ENCODE data around the gene MTRF1L.
"Not testable (repeated sequence)": the region's sequence is repeated elsewhere in the genome, so short reads cannot be mapped to it uniquely, and the experiment has no call there.

GRCh38 chr6:152966168-152966894 is 36.2 kb downstream of the MTRF1L start:
- TF ChIP-seq, protein P1, sequence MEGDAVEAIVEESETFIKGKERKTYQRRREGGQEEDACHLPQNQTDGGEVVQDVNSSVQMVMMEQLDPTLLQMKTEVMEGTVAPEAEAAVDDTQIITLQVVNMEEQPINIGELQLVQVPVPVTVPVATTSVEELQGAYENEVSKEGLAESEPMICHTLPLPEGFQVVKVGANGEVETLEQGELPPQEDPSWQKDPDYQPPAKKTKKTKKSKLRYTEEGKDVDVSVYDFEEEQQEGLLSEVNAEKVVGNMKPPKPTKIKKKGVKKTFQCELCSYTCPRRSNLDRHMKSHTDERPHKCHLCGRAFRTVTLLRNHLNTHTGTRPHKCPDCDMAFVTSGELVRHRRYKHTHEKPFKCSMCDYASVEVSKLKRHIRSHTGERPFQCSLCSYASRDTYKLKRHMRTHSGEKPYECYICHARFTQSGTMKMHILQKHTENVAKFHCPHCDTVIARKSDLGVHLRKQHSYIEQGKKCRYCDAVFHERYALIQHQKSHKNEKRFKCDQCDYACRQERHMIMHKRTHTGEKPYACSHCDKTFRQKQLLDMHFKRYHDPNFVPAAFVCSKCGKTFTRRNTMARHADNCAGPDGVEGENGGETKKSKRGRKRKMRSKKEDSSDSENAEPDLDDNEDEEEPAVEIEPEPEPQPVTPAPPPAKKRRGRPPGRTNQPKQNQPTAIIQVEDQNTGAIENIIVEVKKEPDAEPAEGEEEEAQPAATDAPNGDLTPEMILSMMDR (IDR thresholded peaks at IDR 0.05) = not testable (repeated sequence)
- TF ChIP-seq EZH2 (IDR thresholded peaks at IDR 0.05; ENCODE audit: borderline replicate concordance, insufficient read depth, low read depth, low read length, poor library complexity, severe bottlenecking) = not testable (repeated sequence)

Data from B cell (primary cell).